Neural progenitor cell (in vitro differentiated cells): ENCODE measurements around the gene FFAR1.

Experiments
- CTCF ChIP-seq: fragments of 200-600 bp; sonication (generic); IDR thresholded peaks from 2 replicates; pipeline ENCODE4 v1.5.1; 2017; ENCODE audit warnings: antibody characterized with exemption, mild to moderate bottlenecking
- EZH2 ChIP-seq: fragments of 200-600 bp; sonication (generic); IDR thresholded peaks from 2 replicates; pipeline ENCODE4 v1.6.1; 2017; ENCODE audit warnings: antibody characterized with exemption, mild to moderate bottlenecking, moderate library complexity

DNA sequence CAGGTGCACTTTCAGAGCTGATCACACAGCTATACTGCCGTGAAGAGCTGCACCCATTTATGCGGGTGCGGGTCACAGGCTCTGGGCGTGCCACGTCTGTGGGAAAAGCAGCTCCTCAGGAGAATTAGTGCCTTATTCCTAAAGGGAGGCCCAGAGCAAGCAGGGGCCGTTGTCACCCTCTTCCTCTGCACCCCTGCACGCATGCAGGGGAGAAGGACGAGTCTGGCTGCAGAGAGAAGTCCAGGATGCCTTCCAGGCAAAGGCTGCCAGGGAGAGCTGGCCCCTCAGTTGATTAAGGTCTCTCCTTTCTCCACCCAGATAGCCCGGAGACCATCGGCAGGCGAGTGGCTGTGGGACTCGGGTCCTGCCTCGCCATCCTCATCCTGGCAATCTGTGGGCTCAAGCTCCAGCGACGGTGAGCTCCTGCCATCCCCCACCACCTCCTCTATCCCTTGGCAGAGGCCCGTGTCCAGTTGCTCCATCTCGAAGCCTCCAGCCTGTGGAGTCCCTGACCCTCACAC lies 3.1 kb upstream of the FFAR1 start:
- TF ChIP-seq CTCF (no peak), EZH2 (no peak)
